ENCODE data around the gene TTC7B. TPM values are rescaled to one million over a fixed set of nuclear protein-coding genes. Genes with fewer than 3 reads are reported as not detected.

TTC7B gene
- total RNA-seq, 1 donor from 2014 or later = 83.1 TPM

- DNase-seq = no peak
- Mint-ChIP-seq H3K27ac (ENCODE audit: unreplicated experiment) (no peak overlapping the region), H3K4me1 (ENCODE audit: low read depth, unreplicated experiment) (peaks cover 6% of the 10 kb centered on the region), H3K4me3 (ENCODE audit: unreplicated experiment) (no peak overlapping the region), H3K9me3 (ENCODE audit: unreplicated experiment) (no peaks in the 10 kb centered on the region), H3K36me3 (ENCODE audit: unreplicated experiment) (no peaks in the 10 kb centered on the region), H3K27me3 (ENCODE audit: unreplicated experiment) (no peaks in the 10 kb centered on the region)
- TF ChIP-seq CTCF (IDR thresholded peaks at IDR 0.05; ENCODE audit: partially characterized antibody, unreplicated experiment) = no peak
Measured at GRCh38 chr14:90632871-90633270, 183.4 kb downstream of the TTC7B start.

- no peak for TF ChIP-seq CTCF (IDR thresholded peaks at IDR 0.05; ENCODE audit: partially characterized antibody, unreplicated experiment)
- Mint-ChIP-seq H3K27ac (ENCODE audit: unreplicated experiment) (no peak overlapping the region), H3K4me3 (ENCODE audit: unreplicated experiment) (no peak overlapping the region), H3K27me3 (ENCODE audit: unreplicated experiment) (no peaks in the 10 kb centered on the region), H3K9me3 (ENCODE audit: unreplicated experiment) (no peaks in the 10 kb centered on the region), H3K4me1 (ENCODE audit: low read depth, unreplicated experiment) (peaks cover 6% of the 10 kb centered on the region), H3K36me3 (ENCODE audit: unreplicated experiment) (no peaks in the 10 kb centered on the region)
- no peak for DNase-seq
Measured at GRCh38 chr14:90632451-90632850, 183.8 kb downstream of the TTC7B start.

- peaks cover 14% of the 10 kb centered on the region for H3K4me1 Mint-ChIP-seq (ENCODE audit: low read depth, unreplicated experiment)
- no peaks in the 10 kb centered on the region for H3K9me3 Mint-ChIP-seq (ENCODE audit: unreplicated experiment)
- TF ChIP-seq CTCF (IDR thresholded peaks at IDR 0.05; ENCODE audit: partially characterized antibody, unreplicated experiment) = no peak
- no peak overlapping the region for H3K4me3 Mint-ChIP-seq (ENCODE audit: unreplicated experiment)
- H3K36me3 Mint-ChIP-seq (ENCODE audit: unreplicated experiment) = no peaks in the 10 kb centered on the region
- H3K27me3 Mint-ChIP-seq (ENCODE audit: unreplicated experiment) = peaks cover 2% of the 10 kb centered on the region
- DNase-seq = no peak
- no peak overlapping the region for H3K27ac Mint-ChIP-seq (ENCODE audit: unreplicated experiment)
Measured at GRCh38 chr14:90630171-90630806, 185.9 kb downstream of the TTC7B start.

- no peaks in the 10 kb centered on the region for H3K36me3 Mint-ChIP-seq (ENCODE audit: unreplicated experiment)
- DNase-seq = no peak
- no peak for TF ChIP-seq CTCF (IDR thresholded peaks at IDR 0.05; ENCODE audit: partially characterized antibody, unreplicated experiment)
- H3K9me3 Mint-ChIP-seq (ENCODE audit: unreplicated experiment) = no peaks in the 10 kb centered on the region
- peaks cover 2% of the 10 kb centered on the region for H3K27me3 Mint-ChIP-seq (ENCODE audit: unreplicated experiment)
- peaks cover 20% of the 10 kb centered on the region for H3K4me1 Mint-ChIP-seq (ENCODE audit: low read depth, unreplicated experiment)
- no peak overlapping the region for H3K27ac Mint-ChIP-seq (ENCODE audit: unreplicated experiment)
- no peak overlapping the region for H3K4me3 Mint-ChIP-seq (ENCODE audit: unreplicated experiment)
Measured at GRCh38 chr14:90629471-90629870, 186.8 kb downstream of the TTC7B start.

GRCh38 chr14:90628825-90629224 is 187.4 kb downstream of the TTC7B start:
- DNase-seq = no peak
- no peak overlapping the region for H3K4me3 Mint-ChIP-seq (ENCODE audit: unreplicated experiment)
- H3K4me1 Mint-ChIP-seq (ENCODE audit: low read depth, unreplicated experiment) = peaks cover 25% of the 10 kb centered on the region
- peaks cover 5% of the 10 kb centered on the region for H3K27me3 Mint-ChIP-seq (ENCODE audit: unreplicated experiment)
- no peak for TF ChIP-seq CTCF (IDR thresholded peaks at IDR 0.05; ENCODE audit: partially characterized antibody, unreplicated experiment)
- H3K36me3 Mint-ChIP-seq (ENCODE audit: unreplicated experiment) = no peaks in the 10 kb centered on the region
- H3K9me3 Mint-ChIP-seq (ENCODE audit: unreplicated experiment) = peaks cover 2% of the 10 kb centered on the region
- H3K27ac Mint-ChIP-seq (ENCODE audit: unreplicated experiment) = no peak overlapping the region
